ENCODE measurements around the gene AOPEP.

AOPEP gene

DNA sequence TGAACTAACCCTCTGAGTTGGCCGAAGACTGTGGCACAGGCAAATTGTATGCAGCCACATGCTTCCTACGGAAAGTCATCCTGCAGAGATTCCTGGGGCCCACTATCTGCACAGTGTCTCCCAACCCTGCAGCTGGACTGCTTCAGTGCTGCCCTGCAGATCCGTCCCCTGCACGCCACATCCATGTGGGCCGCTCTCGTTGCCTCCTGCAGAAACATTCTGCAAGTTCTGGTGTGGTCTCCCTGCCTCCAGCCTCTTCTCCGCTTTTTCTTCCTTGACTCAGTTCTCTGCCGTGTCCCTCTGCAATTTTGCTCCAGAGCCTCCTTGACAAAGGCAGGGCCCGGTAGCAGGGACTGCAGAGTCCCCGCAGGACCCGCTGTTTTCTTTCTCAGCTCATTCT, 249.0 kb downstream of the AOPEP start:
- no peak for DNase-seq

DNA sequence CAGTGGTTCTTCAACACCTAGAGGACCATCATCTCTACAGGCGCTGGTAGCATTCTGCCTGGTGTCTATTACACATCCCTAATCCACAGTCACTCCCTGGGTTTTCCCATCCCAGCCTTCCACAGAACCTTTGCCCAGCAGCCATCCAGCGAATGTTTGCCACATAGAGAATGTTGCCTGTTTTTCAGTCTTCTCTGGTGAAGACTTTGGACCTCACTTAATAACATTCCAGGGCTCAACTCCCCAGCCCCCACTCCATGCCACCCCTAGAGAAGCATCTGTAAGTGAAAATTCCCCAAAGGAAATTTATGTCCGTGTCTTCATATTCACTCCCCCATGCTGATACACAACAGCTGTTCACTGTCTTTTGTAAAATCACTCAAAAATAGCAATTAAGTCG, 249.6 kb downstream of the AOPEP start:
- no peak for DNase-seq

DNA sequence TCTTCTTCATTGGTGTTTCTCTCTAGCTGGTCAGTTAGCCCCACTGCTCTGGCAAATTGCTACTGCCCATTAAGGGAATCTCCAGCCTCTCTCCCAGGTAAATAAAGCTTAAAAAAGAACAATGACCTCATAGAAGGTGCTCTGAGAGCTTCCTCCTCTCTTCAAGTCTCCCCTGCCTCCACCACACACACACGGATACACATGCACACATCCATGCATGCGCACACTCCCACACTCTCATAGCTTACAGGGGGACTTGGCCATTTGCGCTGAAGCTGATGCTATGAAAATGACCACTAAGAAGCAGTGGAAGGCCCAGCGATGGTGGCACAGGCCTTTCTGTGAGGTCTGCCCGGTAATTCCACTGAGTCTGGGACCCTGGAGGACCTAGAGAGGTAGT, 250.9 kb downstream of the AOPEP start:
- DNase-seq = no peak

DNA sequence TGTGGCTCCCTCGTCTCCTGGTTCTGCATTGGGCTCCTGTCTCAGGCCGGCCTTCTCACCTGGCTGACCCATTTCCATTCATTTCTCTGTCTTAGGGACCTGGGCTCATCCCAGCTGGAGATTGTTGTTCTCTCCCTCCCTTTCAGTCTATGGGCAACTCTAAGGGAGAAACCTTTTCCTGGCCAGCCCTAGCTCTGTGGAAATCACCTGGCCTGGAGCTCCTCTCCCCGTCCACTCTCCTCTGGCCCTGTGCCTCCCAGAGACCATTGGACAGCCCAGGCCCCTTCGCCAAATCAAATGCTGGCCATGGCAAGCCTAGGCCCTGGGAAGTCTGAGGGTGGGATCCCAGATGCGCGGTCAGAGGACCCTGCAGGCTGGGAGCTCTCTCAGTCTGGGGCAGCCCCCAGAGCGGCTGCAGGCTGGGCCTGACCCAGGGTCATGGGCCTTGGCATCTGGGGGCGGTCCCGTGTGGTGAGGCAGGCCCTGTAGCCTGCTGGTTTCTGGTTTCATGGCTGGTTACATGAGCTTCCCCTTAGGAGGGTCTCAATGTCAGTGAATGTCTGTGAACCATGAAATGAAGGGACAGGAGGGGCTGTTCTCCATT, 253.5 kb downstream of the AOPEP start:
- DNase-seq = no peak

DNA sequence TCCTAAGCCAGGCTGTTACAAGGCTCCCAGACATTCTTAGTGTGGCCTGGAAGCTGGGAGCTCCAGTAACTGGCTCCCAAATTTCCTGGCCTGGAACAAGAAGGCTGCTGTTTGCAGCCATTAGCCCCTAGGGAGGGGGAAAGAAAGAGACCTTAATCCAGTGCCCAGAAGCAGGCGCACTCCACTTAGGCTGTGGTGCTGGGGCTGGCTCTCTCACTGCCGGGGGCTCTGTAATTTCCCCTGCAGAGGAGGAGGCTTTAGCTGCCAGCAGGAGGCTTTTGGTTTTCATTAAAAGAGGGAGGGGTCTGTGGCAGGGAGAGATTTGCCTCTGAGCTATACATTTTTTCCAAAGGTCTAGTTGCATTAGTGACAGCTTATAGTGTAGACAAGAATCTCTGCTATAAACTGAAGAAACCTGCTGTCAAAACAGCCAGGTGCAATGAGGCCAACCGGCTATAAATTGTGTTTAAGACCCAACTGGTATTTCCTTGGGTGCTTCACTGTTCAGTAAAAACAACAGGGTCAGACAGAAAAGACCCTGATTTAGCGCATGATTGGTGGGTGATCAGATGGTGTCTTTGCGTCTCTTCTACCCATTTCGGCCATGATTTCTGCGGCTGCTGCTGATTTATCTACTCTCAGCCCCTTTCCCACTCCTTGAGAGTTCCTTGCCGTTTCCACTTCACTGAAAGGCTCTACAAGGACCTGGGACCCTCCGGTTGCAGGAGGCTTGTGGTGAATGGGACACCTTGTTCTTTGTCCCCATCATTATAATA, 254.6 kb downstream of the AOPEP start:
- DNase-seq = no peak

DNA sequence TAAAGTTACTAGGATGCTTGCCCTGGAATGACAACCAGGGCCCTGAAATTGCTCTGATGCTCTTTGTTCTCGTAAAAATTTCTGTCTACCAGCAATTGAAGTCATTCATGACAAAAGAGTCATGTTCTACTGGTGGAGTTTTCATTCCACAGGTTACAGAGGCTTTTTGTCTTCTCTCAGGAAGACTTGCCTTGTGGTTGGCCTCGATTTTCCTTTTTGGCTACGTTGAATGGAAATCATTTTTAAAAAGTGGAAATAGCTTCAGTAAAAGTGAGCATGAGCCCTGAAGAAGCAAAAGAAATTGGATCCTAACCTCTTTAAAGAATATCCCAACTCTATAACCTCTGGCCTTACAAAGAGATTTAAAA, 255.2 kb downstream of the AOPEP start:
- no peak for DNase-seq

DNA sequence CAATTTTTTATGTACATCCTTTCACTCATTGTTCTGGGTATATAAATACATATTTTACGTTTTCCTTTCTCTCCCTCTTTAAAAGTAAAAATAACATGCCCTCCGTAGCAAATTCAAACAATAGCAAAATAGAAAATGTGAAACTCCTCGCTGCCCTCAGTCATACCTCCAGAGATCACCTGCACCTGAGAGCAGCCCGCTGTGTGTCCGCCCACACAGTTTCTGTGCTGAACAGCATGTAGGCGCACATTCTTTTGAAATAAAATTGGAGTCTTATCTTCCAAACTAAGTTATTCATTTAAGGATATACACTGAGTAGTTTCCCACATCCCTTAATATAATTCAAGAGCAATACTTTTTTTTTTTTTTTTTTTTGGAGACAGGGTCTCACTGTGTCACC, 255.7 kb downstream of the AOPEP start:
- DNase-seq = no peak

DNA sequence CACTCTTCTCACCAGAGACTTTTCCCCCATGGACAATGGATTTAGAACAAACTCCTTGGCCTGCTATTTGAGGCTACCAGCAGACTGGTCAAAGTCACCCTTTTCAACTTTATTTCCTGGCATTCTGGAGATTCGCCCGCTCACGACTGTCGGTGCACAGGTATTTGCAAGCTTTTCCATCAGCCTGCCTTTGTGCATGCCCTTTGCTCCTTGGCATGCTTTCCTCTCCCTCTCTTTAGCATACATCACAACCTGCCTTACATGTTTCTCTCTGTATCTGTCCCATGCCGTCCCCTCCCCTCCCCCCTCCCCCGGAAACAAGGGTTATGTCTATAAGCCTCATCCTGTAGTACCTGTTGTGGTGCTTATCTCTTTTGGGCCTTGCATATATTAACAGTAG, 257.1 kb downstream of the AOPEP start:
- DNase-seq = no peak

DNA sequence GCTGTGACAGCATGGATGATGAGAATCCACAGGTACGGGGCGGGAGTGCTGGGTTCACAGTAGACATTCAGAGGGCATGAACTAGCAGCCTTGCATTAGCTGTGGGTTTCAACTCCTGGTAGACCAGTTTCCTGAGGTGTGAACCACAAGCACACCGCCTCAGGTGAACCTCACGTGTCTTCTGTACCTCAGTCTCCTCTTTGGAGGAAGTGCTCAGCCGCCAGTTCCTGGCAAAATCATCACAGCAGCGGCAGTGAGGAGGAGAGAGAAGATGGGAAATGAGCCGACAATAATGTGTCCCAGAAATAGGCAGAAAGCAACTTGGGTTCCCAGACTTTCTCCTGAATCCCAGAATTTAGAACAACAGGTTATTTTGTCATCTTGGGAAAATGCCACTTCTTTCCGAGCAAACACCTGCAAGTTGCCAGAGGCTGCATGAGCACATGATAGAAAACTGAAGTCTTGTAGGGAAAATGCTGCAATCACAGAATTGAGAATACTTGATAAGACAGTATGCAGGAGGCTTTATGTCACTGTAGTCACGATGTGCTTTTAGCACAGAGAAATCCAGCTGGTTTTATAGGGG, 258.5 kb downstream of the AOPEP start:
- no peak for DNase-seq

DNA sequence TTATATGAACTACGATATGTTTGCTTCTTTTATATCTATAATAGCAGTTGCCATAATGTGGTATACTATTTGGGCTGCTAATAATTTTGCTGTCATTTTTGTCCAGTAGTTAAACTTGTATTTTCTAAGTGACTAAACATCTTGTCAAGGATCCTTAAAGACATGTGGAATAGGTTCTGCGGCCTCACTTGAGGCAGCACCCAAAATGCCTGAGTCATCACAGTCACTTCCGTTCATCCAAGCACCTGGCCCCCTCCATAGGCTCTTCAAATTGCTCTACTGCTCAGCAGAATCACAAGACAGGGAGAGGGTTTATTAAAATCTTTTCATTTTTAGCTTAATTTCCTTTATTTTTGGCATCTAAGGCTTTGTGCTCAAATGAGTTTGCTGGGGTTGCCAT, 259.1 kb downstream of the AOPEP start:
- DNase-seq = no peak

DNA sequence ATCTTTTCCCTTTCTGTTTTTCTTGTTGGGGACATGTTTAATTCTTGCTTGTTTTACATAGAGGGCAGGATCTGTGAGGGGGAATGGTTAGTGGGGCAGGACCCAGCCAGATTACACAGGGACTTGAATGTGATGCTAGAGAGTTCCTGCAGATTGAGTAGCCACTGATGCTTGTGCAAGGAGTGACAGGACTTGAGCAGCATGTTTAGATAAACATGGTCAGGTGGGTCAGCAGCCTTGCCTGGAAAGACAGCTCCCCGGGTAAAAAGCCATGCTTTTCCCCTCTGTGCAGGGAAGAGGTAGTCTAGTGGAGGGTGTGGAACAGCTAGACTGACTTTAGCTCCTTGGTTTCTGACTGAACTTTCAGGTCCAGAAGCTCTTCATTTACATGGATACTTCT, 261.2 kb downstream of the AOPEP start:
- no peak for DNase-seq

DNA sequence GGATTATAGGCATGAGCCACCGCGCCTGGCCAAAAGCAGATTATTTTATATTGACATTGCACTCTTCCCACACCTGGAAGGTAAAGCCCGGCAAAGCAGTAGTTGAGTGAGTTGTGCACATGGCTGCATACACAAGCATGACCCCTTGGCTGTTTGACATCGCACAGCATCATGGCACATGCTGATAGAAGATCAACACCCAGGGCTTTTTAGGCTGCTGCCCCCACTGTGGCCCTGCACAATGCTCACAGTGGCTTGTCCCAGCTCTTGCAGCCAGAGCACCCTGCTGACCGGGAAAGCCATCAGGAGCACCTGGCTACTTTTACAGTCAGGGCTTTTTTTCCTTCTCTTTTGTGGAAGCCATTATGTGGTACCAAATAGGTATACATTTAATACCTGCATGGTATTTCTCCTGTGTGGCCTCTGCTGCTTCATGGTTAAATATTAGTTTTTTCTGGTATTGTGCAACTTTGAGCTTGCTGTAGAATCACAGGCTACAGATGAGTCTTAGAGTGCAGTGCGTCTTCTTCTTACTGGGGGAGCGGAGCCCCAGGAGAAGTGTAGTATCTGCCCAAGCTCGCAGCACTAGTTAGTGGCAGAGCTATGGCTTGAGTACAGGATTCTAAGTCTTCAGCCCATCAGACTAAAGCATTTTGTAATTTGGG, 264.5 kb downstream of the AOPEP start:
- no peak for DNase-seq

DNA sequence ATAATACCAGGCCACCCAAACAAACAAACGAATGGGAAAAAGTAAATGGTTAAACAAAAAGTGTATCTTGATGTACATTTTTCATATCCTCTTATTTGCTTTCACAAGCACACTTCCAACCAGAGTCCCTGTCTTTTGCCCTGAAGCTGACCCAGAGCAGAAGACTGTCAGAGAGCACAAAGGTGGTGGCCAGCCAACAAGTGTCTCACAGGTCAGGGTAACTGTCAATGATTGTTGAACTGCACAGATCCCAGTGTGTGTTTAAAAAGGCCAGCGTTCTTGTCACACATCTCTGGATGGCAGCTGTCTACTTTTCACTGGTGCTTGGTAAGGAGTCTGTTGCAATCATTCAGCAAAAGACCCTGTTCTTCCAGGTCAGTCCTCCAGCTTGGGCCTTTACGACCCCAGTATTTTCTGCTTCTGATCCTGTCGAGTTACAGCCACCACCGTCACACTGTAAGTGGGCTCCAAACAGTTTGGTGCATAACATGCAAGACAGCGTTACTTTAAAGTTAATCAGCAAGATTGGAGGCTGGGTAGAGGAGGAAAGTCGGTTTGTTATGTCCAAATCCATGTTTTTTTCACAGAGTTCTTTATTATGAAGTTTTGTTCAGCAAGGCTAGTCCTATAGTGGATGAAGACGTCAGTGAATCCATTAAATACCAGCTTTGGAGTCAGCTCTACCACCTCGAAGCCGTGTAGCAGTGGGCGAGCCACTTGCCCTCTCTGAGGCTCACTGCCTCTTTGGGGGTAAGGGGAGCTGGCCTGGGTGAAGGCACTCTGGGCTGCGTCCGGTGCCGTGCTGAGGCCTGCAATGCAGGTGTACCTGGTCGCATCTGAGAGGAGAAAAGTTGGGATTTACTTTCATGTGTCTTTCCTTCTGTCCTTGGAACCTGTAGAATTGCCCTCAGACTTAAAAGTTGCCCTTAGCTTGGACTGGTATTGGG, 265.7 kb downstream of the AOPEP start:
- DNase-seq = no peak

DNA sequence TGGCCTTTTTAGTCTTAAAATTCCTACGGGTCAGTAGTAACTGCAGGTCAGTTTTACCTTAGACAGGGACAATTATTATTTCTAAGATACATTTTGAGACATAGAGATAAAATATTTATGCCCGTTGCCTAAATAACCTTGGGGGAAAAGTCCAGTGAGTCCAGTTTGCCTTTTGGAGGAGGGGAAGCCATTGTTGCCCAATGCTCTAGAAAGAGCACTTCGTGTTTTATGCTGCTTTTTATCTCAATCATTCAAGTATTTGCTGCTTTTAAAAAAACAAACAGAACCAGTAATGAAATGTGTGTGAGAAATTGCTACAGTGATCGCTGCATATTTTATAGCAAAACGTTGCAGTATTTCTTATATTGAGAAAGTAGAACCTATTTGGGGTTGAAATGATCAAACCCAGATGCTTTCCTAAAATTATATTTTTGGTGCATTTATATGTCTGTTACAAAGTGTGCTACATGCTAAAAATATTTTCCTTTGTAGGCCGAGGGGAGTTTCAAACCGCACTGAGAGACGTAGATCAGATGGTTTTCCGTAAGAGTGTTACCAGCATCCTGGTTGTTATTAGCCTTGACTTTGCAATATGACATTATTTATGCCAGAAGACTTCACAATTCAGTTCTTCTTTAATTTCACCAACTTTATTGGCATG, 266.8 kb downstream of the AOPEP start:
- DNase-seq = no peak

DNA sequence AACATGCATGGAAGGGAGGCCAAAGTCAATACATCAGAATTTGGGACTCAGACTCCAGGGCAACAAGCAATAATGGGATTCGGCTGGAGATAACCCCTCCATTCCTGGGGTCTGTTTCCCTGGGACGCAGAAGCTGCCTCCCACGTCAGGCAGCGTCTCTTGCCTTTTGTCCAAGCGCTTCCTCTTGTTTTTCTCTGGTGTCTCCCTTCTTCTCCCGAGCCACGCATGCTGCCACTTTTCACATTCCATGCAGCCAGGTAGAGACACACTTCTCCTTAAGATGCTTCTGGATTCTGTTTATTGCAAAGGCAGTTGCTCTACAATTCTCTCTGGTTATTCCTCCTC, 267.3 kb downstream of the AOPEP start:
- DNase-seq = no peak

DNA sequence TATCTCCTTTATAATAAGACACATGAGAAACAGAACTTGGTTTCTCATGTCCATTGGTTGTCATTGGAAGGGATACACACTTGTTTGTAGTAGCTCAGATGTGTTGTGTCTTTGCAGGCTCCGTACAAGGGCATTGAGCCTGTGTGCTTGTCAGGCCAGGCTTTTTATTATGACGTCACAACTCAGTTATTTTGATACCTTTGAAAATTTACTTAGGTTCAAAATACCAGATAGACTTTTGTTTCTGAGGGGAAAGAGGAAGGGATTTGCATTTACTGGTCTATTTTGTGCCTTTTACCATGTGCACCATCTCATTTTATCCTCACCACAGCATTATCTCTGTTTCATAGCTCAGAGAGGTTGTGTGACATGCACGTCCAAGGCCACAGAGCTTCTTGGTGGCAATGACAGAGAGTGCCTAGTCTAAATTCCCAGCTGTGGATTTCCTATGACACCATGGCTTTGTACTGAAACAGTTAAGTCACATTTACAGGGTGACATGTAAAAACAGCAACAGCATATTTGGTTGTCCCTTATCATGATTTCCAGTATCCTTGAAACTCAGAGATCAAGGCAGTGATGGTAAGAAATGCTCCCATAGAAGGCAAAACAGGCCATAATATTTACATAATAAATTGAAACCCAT, 268.7 kb downstream of the AOPEP start:
- no peak for DNase-seq

DNA sequence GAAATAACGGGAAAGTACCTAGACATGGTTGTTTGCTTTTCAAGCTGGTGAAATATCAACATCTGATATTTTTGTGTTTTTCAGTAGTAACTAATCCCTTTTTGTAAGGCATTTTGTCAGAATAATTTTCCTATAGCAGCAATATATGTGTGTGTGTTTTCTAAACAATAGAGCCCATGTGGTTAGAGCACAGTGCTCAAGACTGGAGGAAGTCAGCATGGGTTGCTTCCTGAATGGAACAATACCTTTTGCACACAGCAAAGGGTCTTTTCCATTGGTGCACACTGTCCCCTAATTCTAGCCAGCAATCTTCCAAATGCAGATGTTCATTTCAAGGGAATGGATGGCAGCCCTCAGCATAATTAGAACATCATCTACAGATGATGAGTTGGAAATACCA, 270.1 kb downstream of the AOPEP start:
- no peak for DNase-seq

DNA sequence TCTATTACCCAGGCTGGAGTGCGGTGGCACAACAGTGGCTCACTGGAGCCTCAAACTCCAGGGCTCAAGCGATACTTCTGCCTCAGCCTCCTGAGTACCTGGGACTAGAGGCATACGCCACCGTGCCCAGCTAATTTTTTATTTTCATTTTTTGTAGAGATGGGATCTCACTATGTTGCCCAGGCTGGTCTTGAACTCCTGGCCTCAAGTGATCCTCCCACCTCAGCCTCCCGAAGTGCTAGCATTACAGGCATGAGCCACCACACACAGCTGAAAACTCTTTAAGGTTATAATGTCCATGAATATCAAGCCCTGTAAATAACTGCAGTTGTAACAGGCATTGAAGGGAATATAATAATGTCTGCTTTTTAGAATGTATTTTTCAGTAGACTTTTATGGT, 271.2 kb downstream of the AOPEP start:
- DNase-seq = no peak

DNA sequence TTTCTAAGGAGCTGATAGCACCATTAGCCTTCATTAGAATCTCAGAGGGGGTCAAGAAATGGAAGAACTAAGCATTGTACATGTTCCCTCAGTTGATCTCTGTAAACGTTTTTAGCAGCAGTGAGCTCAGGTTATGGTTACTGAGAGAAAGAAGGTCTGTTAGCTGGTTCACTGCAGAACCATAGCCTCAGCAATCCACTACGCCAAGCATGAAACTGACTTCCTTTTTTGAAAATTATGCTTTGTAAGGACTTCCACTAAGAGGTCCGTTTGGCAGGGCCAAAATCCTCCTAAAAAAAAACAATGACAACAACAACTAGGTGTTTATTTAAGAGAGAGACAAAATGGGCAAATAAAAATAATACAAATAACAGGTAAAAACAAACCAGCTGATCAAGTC, 273.3 kb downstream of the AOPEP start:
- no peak for DNase-seq

DNA sequence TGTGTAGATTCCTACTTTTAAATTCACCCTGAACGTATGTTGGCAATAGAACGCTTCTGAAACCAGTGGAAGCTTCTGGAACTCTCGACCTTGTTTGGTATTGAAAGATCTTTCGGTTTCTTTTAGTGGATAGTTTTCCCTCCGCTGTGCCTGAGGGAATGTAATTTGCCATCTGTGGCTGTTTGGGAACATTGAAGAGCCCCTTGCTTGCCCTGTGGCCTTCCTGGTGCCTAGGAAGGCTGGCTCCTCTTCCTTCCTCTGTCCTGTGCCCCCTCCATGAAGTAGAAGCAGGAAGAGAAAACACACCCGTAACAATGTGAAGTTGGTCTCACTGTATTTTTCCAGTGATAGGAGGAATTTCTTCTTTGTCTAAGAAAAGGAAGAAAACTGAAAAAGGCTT, 274.3 kb downstream of the AOPEP start:
- DNase-seq = no peak

DNA sequence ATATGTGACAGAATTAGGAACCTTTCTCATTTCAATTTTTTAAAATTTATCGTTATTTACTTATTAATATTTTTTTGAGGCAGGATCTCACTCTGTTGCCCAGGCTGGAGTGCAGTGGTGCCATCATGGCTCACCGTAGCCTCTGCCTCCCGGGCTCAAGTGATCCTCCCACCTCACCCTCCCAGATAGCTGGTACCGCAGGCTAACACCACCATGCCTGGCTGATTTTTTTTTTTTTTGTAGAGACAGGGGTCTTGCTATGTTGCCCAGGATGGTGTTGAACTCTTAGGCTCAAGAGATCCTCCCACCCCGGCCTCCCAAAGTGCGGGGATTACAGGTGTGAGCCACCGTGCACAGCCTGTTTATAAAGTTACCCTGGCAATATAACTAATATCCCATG, 275.2 kb downstream of the AOPEP start:
- DNase-seq = no peak

All from GF-D8 (cell line).